GM18867 (cell line): ENCODE results near the gene TIMP2.
"Not testable (repeated sequence)": the region's sequence is repeated elsewhere in the genome, so short reads cannot be mapped to it uniquely, and the experiment has no call there.

ENCODE experiments used
- ATAC-seq: cut with Tn5 transposase; IDR thresholded peaks from one replicate; pipeline ENCODE4 v1.9.1; 2021; ENCODE audit warnings: mild to moderate bottlenecking, moderate library complexity; ENCODE audit not compliant: unreplicated experiment

TIMP2 gene

DNA sequence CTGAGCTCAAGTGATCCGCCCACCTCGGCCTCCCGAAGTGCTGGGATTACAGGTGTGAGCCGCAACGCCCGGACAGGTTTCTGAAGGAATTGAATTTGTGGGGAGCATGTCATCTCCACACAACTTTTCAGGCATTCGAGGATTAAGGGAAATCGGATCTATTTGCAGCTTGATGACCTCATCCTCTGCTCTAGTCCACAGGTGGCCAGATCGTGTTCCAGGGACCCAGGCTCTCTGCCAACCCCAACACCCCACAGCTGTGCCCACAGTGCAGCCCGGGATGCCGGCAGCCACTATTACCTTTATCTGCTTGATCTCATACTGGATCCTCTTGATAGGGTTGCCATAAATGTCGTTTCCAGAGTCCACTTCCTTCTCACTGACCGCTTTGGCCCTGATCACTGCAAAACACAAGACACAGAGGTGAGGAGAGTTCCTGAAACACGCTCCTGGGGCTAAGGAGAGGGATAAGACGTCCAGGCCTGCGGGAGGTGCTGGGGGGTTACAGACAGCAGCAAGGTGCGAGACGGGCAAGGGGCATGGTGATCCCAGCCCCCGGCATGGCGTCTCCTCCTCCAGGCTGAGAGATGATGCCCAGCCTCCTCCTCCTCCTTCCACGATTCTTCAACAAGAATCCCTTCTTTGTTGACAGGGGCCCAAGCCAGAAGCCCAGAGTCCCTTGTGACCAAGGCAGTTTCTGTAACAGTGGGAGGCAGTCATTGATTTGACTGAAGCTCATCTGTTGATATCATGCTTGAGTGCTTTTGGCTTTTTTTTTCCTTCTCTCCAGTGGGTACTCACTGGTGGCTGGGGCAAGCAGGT, 51.5 kb downstream of the TIMP2 start:
- ATAC-seq = no peak

DNA sequence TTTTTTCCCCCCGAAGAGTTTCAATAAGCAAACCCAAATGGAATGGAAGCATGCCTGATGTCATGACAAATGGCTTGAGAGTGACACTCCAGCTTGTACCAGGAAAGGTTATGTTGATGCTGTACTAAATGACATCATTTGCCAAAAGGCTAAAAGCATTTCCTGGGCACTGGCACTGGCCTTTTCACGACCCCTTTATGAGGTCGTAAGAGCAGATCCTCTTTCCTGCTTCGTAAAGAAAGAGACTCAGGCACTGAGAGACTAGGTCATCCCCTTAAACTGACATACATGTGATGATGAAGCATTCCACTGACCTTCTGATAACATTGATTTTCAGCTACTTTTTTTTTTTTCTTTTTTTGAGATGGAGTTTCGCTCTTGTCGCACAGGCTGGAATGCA, 52.7 kb downstream of the TIMP2 start:
- no peak for ATAC-seq

DNA sequence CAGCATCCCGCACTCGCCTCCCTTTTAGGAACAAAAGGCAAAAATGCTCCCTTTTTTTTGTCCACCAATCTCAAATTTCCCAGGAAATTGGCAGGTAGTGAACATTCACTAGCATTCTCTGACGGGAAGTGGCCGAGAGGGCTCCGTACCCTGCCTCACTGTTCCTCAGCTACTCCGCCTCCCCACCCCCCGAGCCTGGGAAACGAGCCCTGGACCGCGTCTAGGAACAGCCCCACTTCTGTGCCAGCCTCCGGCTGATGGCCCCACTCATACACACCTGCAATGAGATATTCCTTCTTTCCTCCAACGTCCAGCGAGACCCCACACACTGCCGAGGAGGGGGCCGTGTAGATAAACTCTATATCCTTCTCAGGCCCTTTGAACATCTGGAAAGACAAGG, 54.6 kb downstream of the TIMP2 start:
- no peak for ATAC-seq

DNA sequence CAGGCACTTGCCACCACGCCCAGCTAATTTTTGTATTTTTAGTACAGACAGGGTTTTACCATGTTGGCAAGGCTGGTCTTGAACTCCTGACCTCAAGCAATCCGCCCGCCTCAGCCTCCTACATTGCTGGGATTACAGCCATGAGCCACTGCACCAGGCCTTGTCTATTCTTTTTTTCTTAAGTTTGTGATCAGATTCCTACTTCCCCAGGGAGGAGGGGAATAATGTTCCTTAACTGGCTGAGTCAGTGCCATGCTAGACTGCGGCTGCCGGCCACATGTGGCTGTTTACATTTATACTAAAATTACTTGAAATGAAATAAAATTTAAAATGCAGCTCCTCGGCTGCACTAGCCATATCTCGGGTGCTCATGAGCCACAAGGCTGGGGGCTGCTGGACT, 56.8 kb downstream of the TIMP2 start:
- ATAC-seq = no peak

DNA sequence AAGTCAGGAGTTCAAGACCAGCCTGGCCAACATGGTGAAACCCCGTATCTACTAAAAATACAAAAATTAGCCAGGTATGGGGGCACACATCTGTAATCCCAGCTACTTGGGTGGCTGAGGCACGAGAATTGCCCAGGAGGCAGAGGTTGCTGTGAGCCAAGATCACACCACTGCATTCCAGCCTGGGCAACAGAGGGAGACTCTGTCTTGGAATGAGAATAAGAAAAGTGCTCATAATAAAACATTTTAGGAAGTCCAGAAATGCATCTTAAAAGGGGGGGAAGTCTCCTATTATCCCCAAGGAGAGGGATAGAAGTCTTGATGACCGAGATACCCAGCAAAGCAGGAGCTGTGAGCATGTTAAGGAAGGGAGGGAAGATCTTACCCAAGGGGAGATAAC, 58.1 kb downstream of the TIMP2 start:
- ATAC-seq = not testable (repeated sequence)

DNA sequence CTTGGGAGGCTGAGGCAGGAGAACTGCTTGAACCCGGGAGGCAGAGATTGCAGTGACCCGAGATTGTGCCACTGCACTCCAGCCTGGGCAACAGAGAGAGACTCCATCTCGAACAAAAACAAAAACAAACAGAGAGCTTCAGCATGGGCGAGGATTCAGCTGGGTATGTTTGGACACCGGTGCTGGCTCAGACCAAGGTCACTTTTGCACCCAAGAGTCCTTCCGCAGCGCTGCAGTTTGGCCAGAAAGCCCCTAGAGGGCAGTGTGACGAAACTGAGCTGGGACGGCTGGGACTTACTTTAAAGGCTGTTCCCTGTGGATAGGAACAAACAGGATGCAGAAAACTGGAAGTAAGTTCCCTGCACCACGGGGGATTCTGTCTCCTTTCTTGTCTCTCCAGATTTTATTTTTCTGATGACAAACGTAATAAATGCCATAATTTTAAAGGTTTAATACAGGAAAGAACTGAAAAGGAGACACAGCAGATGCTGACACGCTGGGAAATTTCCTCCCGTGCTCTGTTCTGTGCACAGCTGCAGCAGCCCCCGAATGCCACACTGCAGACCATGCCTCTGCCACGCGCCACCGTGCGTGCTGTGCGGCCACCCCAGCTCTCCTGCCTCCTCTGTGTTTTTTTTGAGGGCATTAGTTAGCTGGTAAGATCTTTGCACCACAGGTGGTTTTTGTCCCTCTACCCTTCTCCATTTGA, 59.4 kb downstream of the TIMP2 start:
- no peak for ATAC-seq

GRCh38 chr17:78864117-78864516, 61.1 kb downstream of the TIMP2 start:
- no peak for ATAC-seq

GRCh38 chr17:78862073-78863023, 62.8 kb downstream of the TIMP2 start:
- ATAC-seq = no peak

DNA sequence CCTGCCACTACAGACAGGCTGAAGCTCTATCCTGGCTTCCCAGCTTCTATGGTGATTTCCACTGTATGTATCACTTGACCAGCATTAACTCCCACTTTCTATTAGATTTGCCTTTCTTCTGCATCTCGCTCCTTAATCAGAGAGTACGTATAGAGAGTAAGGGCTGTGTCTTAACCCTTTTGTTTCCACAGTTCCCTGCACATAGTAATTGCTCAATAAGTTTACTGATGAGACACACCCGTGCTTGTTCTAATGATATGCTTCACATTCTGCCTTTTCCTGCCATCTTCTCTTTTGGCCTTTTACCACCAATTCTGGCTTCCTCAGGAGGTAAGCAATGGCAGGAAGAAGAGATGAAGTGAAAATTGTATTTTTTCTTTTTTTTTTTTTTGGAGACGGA, 64.0 kb downstream of the TIMP2 start:
- ATAC-seq = no peak

- no peak for ATAC-seq
These were observed 66.1 kb downstream of the TIMP2 start for GRCh38 chr17:78859051-78859450.

DNA sequence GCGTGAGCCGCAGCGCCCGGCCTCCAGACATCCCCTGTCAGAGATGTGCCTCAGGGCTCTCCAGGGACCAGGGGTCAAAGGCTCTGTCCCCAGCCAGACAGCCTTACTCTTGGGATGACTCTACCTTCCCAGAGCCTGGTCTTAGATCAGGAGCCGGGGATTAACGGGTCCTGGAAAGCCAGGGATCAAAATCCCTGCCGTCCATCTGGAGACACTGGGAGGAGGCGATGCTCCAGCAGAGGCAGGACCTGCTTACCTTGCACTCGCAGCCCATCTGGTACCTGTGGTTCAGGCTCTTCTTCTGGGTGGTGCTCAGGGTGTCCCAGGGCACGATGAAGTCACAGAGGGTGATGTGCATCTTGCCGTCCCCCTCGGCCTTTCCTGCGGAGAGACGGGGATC, 67.9 kb downstream of the TIMP2 start:
- ATAC-seq = no peak

DNA sequence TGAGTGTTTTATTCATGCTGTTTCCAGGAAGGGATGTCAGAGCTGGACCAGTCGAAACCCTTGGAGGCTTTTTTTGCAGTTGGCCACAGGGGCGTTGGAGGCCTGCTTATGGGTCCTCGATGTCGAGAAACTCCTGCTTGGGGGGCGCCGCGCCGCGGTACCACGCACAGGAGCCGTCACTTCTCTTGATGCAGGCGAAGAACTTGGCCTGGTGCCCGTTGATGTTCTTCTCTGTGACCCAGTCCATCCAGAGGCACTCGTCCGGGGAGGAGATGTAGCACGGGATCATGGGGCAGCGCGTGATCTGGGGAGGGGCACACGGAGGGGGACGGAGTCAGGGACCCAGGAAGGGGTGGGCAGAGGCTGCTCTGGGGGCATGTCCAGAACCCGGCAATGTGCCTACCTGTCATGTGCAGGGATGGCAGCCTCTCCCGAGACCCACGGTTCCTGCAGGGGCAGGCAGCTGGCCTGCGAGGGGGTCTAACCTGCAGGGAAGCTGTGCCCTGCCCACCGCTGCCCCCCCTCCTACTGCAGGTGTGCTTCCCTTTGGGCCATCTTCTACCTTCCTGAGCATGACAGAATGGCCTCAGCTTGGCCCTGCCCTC, 69.5 kb downstream of the TIMP2 start:
- ATAC-seq = no peak

DNA sequence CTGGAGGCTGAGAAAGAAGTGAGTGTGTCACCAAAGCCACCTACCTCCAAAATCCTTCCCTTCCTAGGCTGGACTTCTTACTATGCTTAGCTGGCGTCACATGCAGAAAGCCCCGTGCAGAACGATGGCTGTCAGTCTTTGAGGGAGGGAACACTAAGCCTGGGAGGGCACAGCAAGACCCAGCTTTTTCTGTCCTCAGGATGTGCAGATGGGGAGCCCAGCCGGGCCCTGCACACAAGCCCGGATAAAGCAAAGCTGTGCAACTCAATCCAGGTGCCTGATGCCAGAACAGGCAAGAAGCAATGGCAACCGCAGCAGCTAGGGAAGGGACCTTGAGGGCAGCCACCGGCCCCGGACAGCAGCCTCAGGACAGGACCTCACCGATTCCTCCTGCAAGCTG, 70.7 kb downstream of the TIMP2 start:
- ATAC-seq = no peak

- no peak for ATAC-seq
These were observed 71.2 kb downstream of the TIMP2 start for GRCh38 chr17:78853926-78854394.

GRCh38 chr17:78852709-78853121, 72.5 kb downstream of the TIMP2 start:
- no peak for ATAC-seq

- no peak for ATAC-seq
These were observed 76.2 kb downstream of the TIMP2 start for GRCh38 chr17:78849026-78849425.

- ATAC-seq = no peak
These were observed 78.1 kb downstream of the TIMP2 start for GRCh38 chr17:78847052-78847451.

GRCh38 chr17:78844301-78845005, 80.7 kb downstream of the TIMP2 start:
- ATAC-seq = no peak

GRCh38 chr17:78842881-78843565, 82.2 kb downstream of the TIMP2 start:
- ATAC-seq = no peak
